Fibroblast of lung (primary cell): ENCODE measurements around the gene ERLEC1. TPM values are rescaled to one million over a fixed set of nuclear protein-coding genes. Genes with fewer than 3 reads are reported as not detected.

Experiments
- DNase-seq, 2 donors: peaks; one replicate each; pipeline versions ENCODE4 v3.0.0 to v3.0.0-alpha.2; 2010; ENCODE audit warnings: low read depth in 2 of 2
- H2AFZ ChIP-seq: 2 replicates; pipeline ENCODE4 v1.5.1; 2012; ENCODE audit warnings: low read length, control low read depth, inconsistent platforms
- H3K27ac ChIP-seq: 2 replicates; pipeline ENCODE4 v1.5.1; 2011; ENCODE audit warnings: low read length, control low read depth; ENCODE audit not compliant: insufficient read depth
- H3K27me3 ChIP-seq: 2 replicates; pipeline ENCODE4 v1.5.1; 2011; ENCODE audit warnings: mild to moderate bottlenecking, low read length; ENCODE audit not compliant: control insufficient read depth, insufficient read depth
- H3K36me3 ChIP-seq: 2 replicates; pipeline ENCODE4 v1.5.1; 2011; ENCODE audit warnings: low read length; ENCODE audit not compliant: control insufficient read depth, insufficient read depth
- H3K4me1 ChIP-seq: 2 replicates; pipeline ENCODE4 v1.5.1; 2011; ENCODE audit warnings: low read length; ENCODE audit not compliant: control insufficient read depth, insufficient read depth; ENCODE audit errors: extremely low read depth
- H3K4me2 ChIP-seq: 2 replicates; pipeline ENCODE4 v1.5.1; 2011; ENCODE audit warnings: low read length, control low read depth; ENCODE audit not compliant: insufficient read depth; ENCODE audit errors: extremely low read depth
- H3K4me3 ChIP-seq, 4 experiments: fragments of 200-600 bp in 1 of 4; sonication (generic) in 1 of 4; replicated peaks in 1 of 4; 2 replicates each; pipeline ENCODE4 v1.5.1; 2011 to 2016; ENCODE audit warnings: low read length in 4 of 4, low read depth in 3 of 4, mild to moderate bottlenecking in 3 of 4, control low read depth in 2 of 4, inconsistent platforms in 1 of 4, mixed read lengths in 1 of 4; ENCODE audit not compliant: insufficient read depth in 1 of 4; ENCODE audit errors: control extremely low read depth in 1 of 4
- H3K79me2 ChIP-seq: 2 replicates; pipeline ENCODE4 v1.5.1; 2012; ENCODE audit warnings: mild to moderate bottlenecking, low read length, inconsistent platforms; ENCODE audit not compliant: control insufficient read depth, insufficient read depth
- H3K9ac ChIP-seq: 2 replicates; pipeline ENCODE4 v1.5.1; 2011; ENCODE audit warnings: mild to moderate bottlenecking, low read length, control low read depth; ENCODE audit not compliant: insufficient read depth
- H3K9me3 ChIP-seq: 2 replicates; pipeline ENCODE4 v1.5.1; 2012; ENCODE audit warnings: low read depth, low read length; ENCODE audit not compliant: control insufficient read depth, insufficient read depth
- H4K20me1 ChIP-seq: 2 replicates; pipeline ENCODE4 v1.5.1; 2011; ENCODE audit warnings: low read length; ENCODE audit not compliant: control insufficient read depth, insufficient read depth; ENCODE audit errors: extremely low read depth
- CTCF ChIP-seq, 2 donors: IDR thresholded peaks in 1 of 2; conservative IDR thresholded peaks in 1 of 2; 1 replicate in 1 of 2; 2 replicates in 1 of 2; pipeline ENCODE4 v1.5.1; 2011 to 2012; ENCODE audit warnings: low read length in 2 of 2, control low read depth in 1 of 2, inconsistent platforms in 1 of 2, low read depth in 1 of 2, mild to moderate bottlenecking in 1 of 2
- EZH2 ChIP-seq: IDR thresholded peaks from 2 replicates; pipeline ENCODE4 v1.5.1; 2012; ENCODE audit warnings: low read length, control low read depth, mild to moderate bottlenecking; ENCODE audit errors: missing control alignments
- polyA plus RNA-seq, 2 donors: library from polyadenylated mRNA; depleted of rRNA in 1 of 2; stranded (reverse) in 1 of 2; unstranded in 1 of 2; fragments of >200 nt; gene quantifications; 2 replicates each; pipeline ENCODE4 v1.2.1, GENCODE V29; 2011 to 2012; ENCODE audit warnings: missing spikeins in 1 of 2
- total RNA-seq: library from RNA; depleted of rRNA; stranded (reverse); fragments of >200 nt; gene quantifications from 2 replicates; pipeline ENCODE4 v1.2.1, GENCODE V29; 2014

The ERLEC1 gene
- total and polyA plus RNA-seq, 2 donors (not counting 1 experiment from before 2014, with no cell fraction given) = 87.7 to 103 TPM

- TF ChIP-seq EZH2 (no peak), CTCF (conservative IDR thresholded peaks at IDR 0.05 in 1 of 2, IDR thresholded peaks at IDR 0.05 in 1 of 2; ENCODE audit: low read depth in 1 of 2, low read length in 2 of 2) (no peak)
- Histone ChIP-seq H3K79me2 (peaks cover 31% of the 10 kb centered on the region), H3K27ac (no peak overlapping the region)
Measured at GRCh38 chr2:53778536-53779162, 8.2 kb upstream of the ERLEC1 start.

GRCh38 chr2:53780056-53780455, 6.8 kb upstream of the ERLEC1 start:
- Histone ChIP-seq H3K9ac (no peak overlapping the region), H3K4me3 (no peak overlapping the region), H3K36me3 (peaks cover 3% of the 10 kb centered on the region), H3K4me2 (no peak overlapping the region), H2AFZ (no peak overlapping the region), H3K79me2 (peaks cover 45% of the 10 kb centered on the region), H3K4me1 (no peaks in the 10 kb centered on the region), H3K27me3 (no peaks in the 10 kb centered on the region), H4K20me1 (no peaks in the 10 kb centered on the region), H3K27ac (no peak overlapping the region), H3K9me3 (no peaks in the 10 kb centered on the region)
- no peak for DNase-seq
- TF ChIP-seq CTCF (conservative IDR thresholded peaks at IDR 0.05 in 1 of 2, IDR thresholded peaks at IDR 0.05 in 1 of 2; ENCODE audit: low read depth in 1 of 2, low read length in 2 of 2) (no peak), EZH2 (no peak)

More at GRCh38 chr2:53778536-53779162, 8.2 kb upstream of the ERLEC1 start:
- Histone ChIP-seq H3K4me1 (no peaks in the 10 kb centered on the region), H3K9ac (no peak overlapping the region), H2AFZ (no peak overlapping the region), H3K27me3 (no peaks in the 10 kb centered on the region), H3K4me2 (no peak overlapping the region), H3K36me3 (peaks cover 3% of the 10 kb centered on the region), H3K9me3 (no peaks in the 10 kb centered on the region), H3K4me3 (no peak overlapping the region), H4K20me1 (no peaks in the 10 kb centered on the region)
- no peak for DNase-seq

GRCh38 chr2:53782676-53783075, 4.2 kb upstream of the ERLEC1 start:
- H3K36me3 ChIP-seq = peaks cover 3% of the 10 kb centered on the region
- H3K4me1 ChIP-seq = no peaks in the 10 kb centered on the region
- no peak overlapping the region for H3K4me3 ChIP-seq
- H3K79me2 ChIP-seq = peaks cover 61% of the 10 kb centered on the region
- no peak overlapping the region for H2AFZ ChIP-seq
- H4K20me1 ChIP-seq = no peaks in the 10 kb centered on the region
- TF ChIP-seq CTCF (conservative IDR thresholded peaks at IDR 0.05 in 1 of 2, IDR thresholded peaks at IDR 0.05 in 1 of 2; ENCODE audit: low read depth in 1 of 2, low read length in 2 of 2) = no peak
- TF ChIP-seq EZH2 = no peak
- H3K27ac ChIP-seq = no peak overlapping the region
- H3K9me3 ChIP-seq = no peaks in the 10 kb centered on the region
- peak overlapping the region; percentile 17 for H3K4me2 ChIP-seq
- H3K9ac ChIP-seq = no peak overlapping the region
- no peak for DNase-seq
- no peaks in the 10 kb centered on the region for H3K27me3 ChIP-seq
